Common myeloid progenitor, CD34-positive (primary cell): ENCODE data around the gene PRSS57.
"Not testable (repeated sequence)": the region's sequence is repeated elsewhere in the genome, so short reads cannot be mapped to it uniquely, and the experiment has no call there.

Experiments
- CTCF ChIA-PET: fragments of 350-600 bp; sonication (Branson Sonifier 250); formaldehyde crosslinking; loops from one replicate; lab custom pipeline; 2021; ENCODE audit warnings: antibody characterized with exemption; lab: Charles Lee
- POLR2A ChIA-PET: fragments of 350-600 bp; sonication (Branson Sonifier 250); formaldehyde crosslinking; loops from one replicate; lab custom pipeline; 2021; ENCODE audit warnings: antibody characterized with exemption; lab: Charles Lee
- DNase-seq, 3 donors: peaks; one replicate each; pipeline versions ENCODE4 v3.0.0 to v3.0.0-alpha.2; 2013
- H3K27ac ChIP-seq, 2 experiments: 1 replicate in 1 of 2; 2 replicates in 1 of 2; pipeline ENCODE4 v1.7.0; 2013; ENCODE audit warnings: inconsistent platforms in 2 of 2, low read length in 2 of 2, mild to moderate bottlenecking in 2 of 2, low read depth in 1 of 2, moderate library complexity in 1 of 2; ENCODE audit not compliant: severe bottlenecking in 2 of 2, insufficient read depth in 1 of 2, poor library complexity in 1 of 2
- H3K27me3 ChIP-seq, 5 experiments: replicated peaks in 2 of 5; 1 replicate in 3 of 5; 2 replicates in 2 of 5; pipeline versions ENCODE4 v1.6.1 to v1.7.0; 2013; ENCODE audit warnings: low read length in 4 of 5, mild to moderate bottlenecking in 2 of 5, moderate library complexity in 2 of 5, inconsistent platforms in 1 of 5; ENCODE audit not compliant: insufficient read depth in 5 of 5, control insufficient read depth in 4 of 5
- H3K36me3 ChIP-seq, 4 experiments: 1 replicate in 2 of 4; 2 replicates in 2 of 4; pipeline versions ENCODE4 v1.6.1 to v1.7.0; 2013; ENCODE audit warnings: low read length in 3 of 4, control low read depth in 1 of 4, mild to moderate bottlenecking in 1 of 4; ENCODE audit not compliant: control insufficient read depth in 4 of 4, insufficient read depth in 4 of 4
- H3K4me1 ChIP-seq, 4 experiments: 1 replicate in 3 of 4; 2 replicates in 1 of 4; pipeline versions ENCODE4 v1.6.1 to v1.7.1; 2013; ENCODE audit warnings: low read length in 3 of 4, mild to moderate bottlenecking in 3 of 4, control low read depth in 1 of 4, inconsistent platforms in 1 of 4, moderate library complexity in 1 of 4; ENCODE audit not compliant: control insufficient read depth in 4 of 4, insufficient read depth in 4 of 4; ENCODE audit errors: control extremely low read depth in 1 of 4
- H3K4me3 ChIP-seq, 7 experiments: 1 replicate in 4 of 7; 2 replicates in 3 of 7; pipeline versions ENCODE4 v1.5.1 to v1.7.0; 2013; ENCODE audit warnings: mild to moderate bottlenecking in 7 of 7, low read length in 6 of 7, moderate library complexity in 6 of 7, inconsistent platforms in 2 of 7, low read depth in 2 of 7, control low read depth in 1 of 7; ENCODE audit not compliant: insufficient read depth in 4 of 7, control insufficient read depth in 1 of 7; ENCODE audit errors: extremely low read depth in 1 of 7
- H3K9me3 ChIP-seq, 5 experiments: 1 replicate in 4 of 5; 2 replicates in 1 of 5; pipeline versions ENCODE4 v1.6.1 to v1.7.1; 2013; ENCODE audit warnings: low read length in 4 of 5, mild to moderate bottlenecking in 2 of 5, inconsistent platforms in 1 of 5, low read depth in 1 of 5, moderate library complexity in 1 of 5; ENCODE audit not compliant: control insufficient read depth in 4 of 5, insufficient read depth in 2 of 5; ENCODE audit errors: control extremely low read depth in 1 of 5
- WGBS: methylation state at CpG from one replicate; pipeline ENCODE4 v1.1.5; 2013; ENCODE audit not compliant: insufficient coverage; 5-methylcytosine and 5-hydroxymethylcytosine counted together

Gene PRSS57

DNA sequence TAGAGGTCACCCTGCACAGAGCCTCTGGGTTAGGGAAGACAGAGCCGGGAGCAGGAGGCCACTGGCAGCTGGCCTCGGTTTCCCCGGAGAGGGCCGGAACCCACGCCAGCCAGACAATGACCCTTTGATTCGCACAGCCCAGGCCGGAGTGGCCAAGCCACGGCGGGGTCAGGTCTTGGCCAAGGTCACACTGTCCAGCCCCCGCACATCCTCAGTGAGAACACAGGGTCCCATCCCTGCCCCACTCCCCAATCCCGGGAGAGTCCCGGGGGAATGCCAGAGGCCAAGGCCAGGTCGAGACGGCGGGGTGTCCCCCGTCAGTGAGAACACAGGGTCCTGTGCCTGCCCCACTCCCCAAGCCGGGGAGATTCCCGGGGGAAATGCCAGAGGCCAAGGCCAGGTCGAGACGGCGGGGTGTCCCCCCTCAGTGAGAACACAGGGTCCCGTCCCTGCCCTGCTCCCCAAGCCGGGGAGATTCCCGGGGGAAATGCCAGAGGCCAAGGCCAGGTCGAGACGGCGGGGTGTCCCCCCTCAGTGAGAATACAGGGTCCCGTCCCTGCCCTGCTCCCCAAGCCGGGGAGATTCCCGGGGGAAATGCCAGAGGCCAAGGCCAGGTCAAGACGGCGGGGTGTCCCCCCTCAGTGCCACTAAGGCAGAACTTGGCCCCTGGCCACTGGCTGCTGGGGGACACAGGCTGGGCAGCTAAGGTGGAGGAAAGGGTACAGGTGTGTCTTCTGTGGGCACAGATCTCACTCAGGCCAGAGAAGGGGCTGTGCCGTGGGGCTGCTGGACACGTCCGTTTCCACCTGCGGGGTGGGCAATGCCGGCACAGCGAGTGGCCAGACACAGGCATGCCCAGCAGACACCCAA, 20.7 kb downstream of the PRSS57 start:
- Histone ChIP-seq H3K9me3 (no peaks in the 10 kb centered on the region), H3K27ac (no peak overlapping the region), H3K36me3 (no peaks in the 10 kb centered on the region), H3K27me3 (peaks cover 0 to 33% (median 10%) of the 10 kb centered on the region in 5 experiments), H3K4me3 (no peak overlapping the region), H3K4me1 (peaks cover 0 to 32% (median 20%) of the 10 kb centered on the region in 4 experiments)
- POLR2A ChIA-PET: no interaction called here
- CTCF ChIA-PET: interaction anchor here (0.6 to 1.3 kb wide), 3 partner anchors 8 to 13 kb away, joined by 3 to 5 read pairs (median 3); no protein-coding TSS in a partner anchor
- no peak for DNase-seq
- 92% methylated on average over 23 of the region's 38 CpGs for WGBS

- CTCF ChIA-PET: interaction anchor here (0.6 to 3.3 kb wide), 7 partner anchors 9 to 119 kb away, joined by 3 to 16 read pairs (median 6); no protein-coding TSS in a partner anchor
- POLR2A ChIA-PET: interaction anchor here (2.9 kb wide), 1 partner anchor 10 kb away, joined by 20 read pairs; no protein-coding TSS in a partner anchor
- Histone ChIP-seq H3K27me3 (peaks cover 0 to 12% (median 5%) of the 10 kb centered on the region in 5 experiments), H3K27ac (no peak overlapping the region), H3K36me3 (no peaks in the 10 kb centered on the region), H3K4me1 (peaks cover 0 to 18% (median 14%) of the 10 kb centered on the region in 4 experiments), H3K4me3 (no peak overlapping the region), H3K9me3 (peaks cover 0 to 8% (median 0%) of the 10 kb centered on the region in 5 experiments)
- DNase-seq: peak in 2 of 3 donors; percentile 67 to 69
- WGBS: 73% methylated on average over 9 of the region's 9 CpGs
Measured at GRCh38 chr19:670609-671075, 24.6 kb downstream of the PRSS57 start.

DNA sequence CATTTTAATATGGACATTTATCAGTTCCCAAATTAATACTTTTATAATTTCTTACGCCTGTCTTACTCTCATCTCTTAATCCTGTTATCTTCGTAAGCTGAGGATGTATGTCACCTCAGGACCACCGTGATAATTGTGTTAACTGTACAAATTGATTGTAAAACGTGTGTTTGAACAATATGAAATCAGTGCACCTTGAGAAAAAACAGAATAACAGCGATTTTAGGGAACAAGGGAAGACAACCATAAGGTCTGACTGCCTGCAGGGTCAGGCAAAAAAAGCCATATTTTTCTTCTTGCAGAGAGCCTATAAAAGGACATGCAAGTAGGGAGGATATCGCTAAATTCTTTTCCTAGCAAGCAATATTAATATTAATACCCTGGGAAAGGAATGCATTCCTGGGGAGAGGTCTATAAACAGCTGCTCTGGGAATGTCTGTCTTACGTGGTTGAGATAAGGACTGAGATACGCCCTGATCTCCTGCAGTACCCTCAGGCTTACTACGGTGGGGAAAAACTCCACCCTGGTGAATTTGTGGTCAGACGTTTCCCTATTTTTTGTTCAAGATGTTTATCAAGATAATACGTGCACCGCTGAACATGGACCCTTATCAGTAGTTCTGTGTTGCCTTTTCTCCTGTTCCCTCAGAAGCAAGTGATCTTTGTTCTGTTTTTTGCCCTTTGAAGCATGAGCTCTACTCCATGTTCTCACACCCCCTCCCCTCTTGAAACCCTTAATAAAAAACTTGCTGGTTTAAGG, 26.4 kb downstream of the PRSS57 start:
- Histone ChIP-seq H3K4me1 (peaks cover 0 to 29% (median 19%) of the 10 kb centered on the region in 4 experiments), H3K4me3 (peak overlapping the region in 1 of 7 experiments; percentile 22)
- CTCF ChIA-PET: interaction anchor here (0.6 to 3.3 kb wide), 14 partner anchors 8 to 241 kb away, joined by 3 to 16 read pairs (median 4); no protein-coding TSS in a partner anchor
- peak; percentile 93 to 98 (median 97) for DNase-seq
- WGBS: 0% methylated on average over 3 of the region's 12 CpGs
- H3K9me3 ChIP-seq, H3K36me3 ChIP-seq, H3K27ac ChIP-seq, H3K27me3 ChIP-seq: not testable (repeated sequence)
- POLR2A ChIA-PET: interaction anchor here (0.7 to 2.9 kb wide), 2 partner anchors 12 to 34 kb away, joined by 3 to 20 read pairs; no protein-coding TSS in a partner anchor

- CTCF ChIA-PET: interaction anchor here (0.6 to 1.2 kb wide), 5 partner anchors 8 to 1891 kb away, joined by 3 read pairs; no protein-coding TSS in a partner anchor
- POLR2A ChIA-PET: not testable (repeated sequence)
Measured at GRCh38 chr19:666985-667573, 28.2 kb downstream of the PRSS57 start.

DNA sequence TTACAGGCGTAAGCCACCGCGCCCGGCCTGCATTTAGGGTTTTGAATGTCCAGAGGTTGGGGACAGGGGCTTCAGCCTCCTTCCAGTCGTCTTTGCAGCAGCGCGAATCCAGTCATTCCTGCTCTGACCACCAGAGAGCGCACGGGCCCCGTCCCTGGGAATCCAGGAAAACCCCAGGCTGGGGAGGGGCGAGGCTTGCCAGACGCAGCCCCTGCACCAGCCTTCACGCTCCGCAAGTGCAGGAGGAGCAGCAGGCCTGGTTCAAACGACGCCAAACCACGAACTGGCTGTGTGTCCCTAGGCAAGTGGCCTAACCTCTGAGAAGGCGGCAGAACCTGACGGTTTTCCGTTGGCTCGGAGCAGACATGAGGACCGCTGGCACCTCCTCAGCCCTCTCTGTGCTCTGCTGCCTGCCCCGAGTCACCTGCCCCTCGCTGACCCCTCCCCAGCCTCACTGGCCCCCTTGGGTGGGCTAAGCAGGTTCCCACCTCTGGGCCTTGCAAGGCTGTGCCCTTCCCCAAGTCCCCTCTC, 30.3 kb downstream of the PRSS57 start:
- H3K4me3 ChIP-seq: peak overlapping the region in 1 of 7 experiments; percentile 16
- POLR2A ChIA-PET: no interaction called here

More at GRCh38 chr19:666985-667573, 28.2 kb downstream of the PRSS57 start:
- H3K4me3 ChIP-seq, H3K27me3 ChIP-seq, H3K27ac ChIP-seq, H3K9me3 ChIP-seq, DNase-seq, H3K36me3 ChIP-seq: not testable (repeated sequence)
- 83% methylated on average over 23 of the region's 38 CpGs for WGBS
- H3K4me1 ChIP-seq: peaks cover 0 to 36% (median 28%) of the 10 kb centered on the region in 4 experiments

GRCh38 chr19:663682-664117, 31.6 kb downstream of the PRSS57 start:
- no peak for DNase-seq
- peaks cover 0 to 55% (median 46%) of the 10 kb centered on the region in 4 experiments for H3K4me1 ChIP-seq
- peak overlapping the region in 1 of 2 experiments; percentile 76 for H3K27ac ChIP-seq
- 64% methylated on average over 16 of the region's 18 CpGs for WGBS
- H3K9me3 ChIP-seq: peaks cover 0 to 8% (median 0%) of the 10 kb centered on the region in 5 experiments
- POLR2A ChIA-PET: interaction anchor here (0.8 to 1.5 kb wide), 2 partner anchors 14 to 36 kb away, joined by 3 to 4 read pairs; no protein-coding TSS in a partner anchor
- no peaks in the 10 kb centered on the region for H3K27me3 ChIP-seq
- peaks cover 0 to 14% (median 0%) of the 10 kb centered on the region in 4 experiments for H3K36me3 ChIP-seq
- CTCF ChIA-PET: interaction anchor here (1.0 to 1.5 kb wide), 3 partner anchors 9 to 70 kb away, joined by 3 to 4 read pairs (median 3); no protein-coding TSS in a partner anchor
- H3K4me3 ChIP-seq: peak overlapping the region in 6 of 7 experiments; percentile 48 to 89 (median 67)

More for the DNA sequence above, 30.3 kb downstream of the PRSS57 start:
- H3K27me3 ChIP-seq: no peaks in the 10 kb centered on the region
- H3K4me1 ChIP-seq: peaks cover 0 to 50% (median 46%) of the 10 kb centered on the region in 4 experiments
- H3K36me3 ChIP-seq: peaks cover 0 to 10% (median 0%) of the 10 kb centered on the region in 4 experiments
- H3K9me3 ChIP-seq: peaks cover 0 to 8% (median 0%) of the 10 kb centered on the region in 5 experiments
- CTCF ChIA-PET: interaction anchor here (0.6 to 1.0 kb wide), 3 partner anchors 10 to 199 kb away, joined by 3 to 4 read pairs (median 3); no protein-coding TSS in a partner anchor
- no peak overlapping the region for H3K27ac ChIP-seq
- 3% methylated on average over 20 of the region's 24 CpGs for WGBS
- peak; percentile 85 to 91 (median 88) for DNase-seq
